ENCODE measurements around the gene DUS2. TPM values are rescaled to one million over a fixed set of nuclear protein-coding genes. Genes with fewer than 3 reads are reported as not detected.

The DUS2 gene
- total and polyA plus RNA-seq, 9 of the 15 experiments (the other 6 are each of a cell fraction or from before 2014, with no cell fraction given), result 5.8 to 22.5 (median 20.6) TPM

DNA sequence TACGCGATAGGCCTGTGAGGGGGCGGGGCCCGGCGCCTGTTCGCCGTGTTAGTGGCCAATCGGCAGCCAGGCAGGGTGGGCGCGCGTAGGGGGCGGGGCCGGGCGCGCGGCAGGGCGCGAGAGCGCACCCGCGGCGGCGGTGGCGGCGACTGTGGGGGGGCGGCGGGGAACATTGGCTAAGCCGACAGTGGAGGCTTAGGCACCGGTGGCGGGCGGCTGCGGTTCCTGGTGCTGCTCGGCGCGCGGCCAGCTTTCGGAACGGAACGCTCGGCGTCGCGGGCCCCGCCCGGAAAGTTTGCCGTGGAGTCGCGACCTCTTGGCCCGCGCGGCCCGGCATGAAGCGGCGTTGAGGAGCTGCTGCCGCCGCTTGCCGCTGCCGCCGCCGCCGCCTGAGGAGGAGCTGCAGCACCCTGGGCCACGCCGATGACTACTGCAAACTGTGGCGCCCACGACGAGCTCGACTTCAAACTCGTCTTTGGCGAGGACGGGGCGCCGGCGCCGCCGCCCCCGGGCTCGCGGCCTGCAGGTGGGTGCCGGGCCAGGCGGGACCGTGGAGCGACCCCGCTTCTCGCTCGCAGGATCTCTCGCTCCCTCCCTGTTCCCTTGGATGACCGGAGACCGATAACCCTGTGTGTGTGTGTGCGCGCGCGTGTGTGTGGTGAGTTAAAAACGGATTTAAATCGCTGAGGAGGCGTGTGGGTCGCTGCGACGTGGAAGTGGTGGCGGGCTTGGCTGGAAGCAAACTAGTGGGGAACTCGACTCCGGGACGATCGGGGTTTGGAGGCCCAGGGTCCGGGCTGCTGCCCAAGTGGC is 62.4 kb downstream of the DUS2 start, which contains the start of gene NFATC3 (continued):
- TF ChIP-seq, protein P1, sequence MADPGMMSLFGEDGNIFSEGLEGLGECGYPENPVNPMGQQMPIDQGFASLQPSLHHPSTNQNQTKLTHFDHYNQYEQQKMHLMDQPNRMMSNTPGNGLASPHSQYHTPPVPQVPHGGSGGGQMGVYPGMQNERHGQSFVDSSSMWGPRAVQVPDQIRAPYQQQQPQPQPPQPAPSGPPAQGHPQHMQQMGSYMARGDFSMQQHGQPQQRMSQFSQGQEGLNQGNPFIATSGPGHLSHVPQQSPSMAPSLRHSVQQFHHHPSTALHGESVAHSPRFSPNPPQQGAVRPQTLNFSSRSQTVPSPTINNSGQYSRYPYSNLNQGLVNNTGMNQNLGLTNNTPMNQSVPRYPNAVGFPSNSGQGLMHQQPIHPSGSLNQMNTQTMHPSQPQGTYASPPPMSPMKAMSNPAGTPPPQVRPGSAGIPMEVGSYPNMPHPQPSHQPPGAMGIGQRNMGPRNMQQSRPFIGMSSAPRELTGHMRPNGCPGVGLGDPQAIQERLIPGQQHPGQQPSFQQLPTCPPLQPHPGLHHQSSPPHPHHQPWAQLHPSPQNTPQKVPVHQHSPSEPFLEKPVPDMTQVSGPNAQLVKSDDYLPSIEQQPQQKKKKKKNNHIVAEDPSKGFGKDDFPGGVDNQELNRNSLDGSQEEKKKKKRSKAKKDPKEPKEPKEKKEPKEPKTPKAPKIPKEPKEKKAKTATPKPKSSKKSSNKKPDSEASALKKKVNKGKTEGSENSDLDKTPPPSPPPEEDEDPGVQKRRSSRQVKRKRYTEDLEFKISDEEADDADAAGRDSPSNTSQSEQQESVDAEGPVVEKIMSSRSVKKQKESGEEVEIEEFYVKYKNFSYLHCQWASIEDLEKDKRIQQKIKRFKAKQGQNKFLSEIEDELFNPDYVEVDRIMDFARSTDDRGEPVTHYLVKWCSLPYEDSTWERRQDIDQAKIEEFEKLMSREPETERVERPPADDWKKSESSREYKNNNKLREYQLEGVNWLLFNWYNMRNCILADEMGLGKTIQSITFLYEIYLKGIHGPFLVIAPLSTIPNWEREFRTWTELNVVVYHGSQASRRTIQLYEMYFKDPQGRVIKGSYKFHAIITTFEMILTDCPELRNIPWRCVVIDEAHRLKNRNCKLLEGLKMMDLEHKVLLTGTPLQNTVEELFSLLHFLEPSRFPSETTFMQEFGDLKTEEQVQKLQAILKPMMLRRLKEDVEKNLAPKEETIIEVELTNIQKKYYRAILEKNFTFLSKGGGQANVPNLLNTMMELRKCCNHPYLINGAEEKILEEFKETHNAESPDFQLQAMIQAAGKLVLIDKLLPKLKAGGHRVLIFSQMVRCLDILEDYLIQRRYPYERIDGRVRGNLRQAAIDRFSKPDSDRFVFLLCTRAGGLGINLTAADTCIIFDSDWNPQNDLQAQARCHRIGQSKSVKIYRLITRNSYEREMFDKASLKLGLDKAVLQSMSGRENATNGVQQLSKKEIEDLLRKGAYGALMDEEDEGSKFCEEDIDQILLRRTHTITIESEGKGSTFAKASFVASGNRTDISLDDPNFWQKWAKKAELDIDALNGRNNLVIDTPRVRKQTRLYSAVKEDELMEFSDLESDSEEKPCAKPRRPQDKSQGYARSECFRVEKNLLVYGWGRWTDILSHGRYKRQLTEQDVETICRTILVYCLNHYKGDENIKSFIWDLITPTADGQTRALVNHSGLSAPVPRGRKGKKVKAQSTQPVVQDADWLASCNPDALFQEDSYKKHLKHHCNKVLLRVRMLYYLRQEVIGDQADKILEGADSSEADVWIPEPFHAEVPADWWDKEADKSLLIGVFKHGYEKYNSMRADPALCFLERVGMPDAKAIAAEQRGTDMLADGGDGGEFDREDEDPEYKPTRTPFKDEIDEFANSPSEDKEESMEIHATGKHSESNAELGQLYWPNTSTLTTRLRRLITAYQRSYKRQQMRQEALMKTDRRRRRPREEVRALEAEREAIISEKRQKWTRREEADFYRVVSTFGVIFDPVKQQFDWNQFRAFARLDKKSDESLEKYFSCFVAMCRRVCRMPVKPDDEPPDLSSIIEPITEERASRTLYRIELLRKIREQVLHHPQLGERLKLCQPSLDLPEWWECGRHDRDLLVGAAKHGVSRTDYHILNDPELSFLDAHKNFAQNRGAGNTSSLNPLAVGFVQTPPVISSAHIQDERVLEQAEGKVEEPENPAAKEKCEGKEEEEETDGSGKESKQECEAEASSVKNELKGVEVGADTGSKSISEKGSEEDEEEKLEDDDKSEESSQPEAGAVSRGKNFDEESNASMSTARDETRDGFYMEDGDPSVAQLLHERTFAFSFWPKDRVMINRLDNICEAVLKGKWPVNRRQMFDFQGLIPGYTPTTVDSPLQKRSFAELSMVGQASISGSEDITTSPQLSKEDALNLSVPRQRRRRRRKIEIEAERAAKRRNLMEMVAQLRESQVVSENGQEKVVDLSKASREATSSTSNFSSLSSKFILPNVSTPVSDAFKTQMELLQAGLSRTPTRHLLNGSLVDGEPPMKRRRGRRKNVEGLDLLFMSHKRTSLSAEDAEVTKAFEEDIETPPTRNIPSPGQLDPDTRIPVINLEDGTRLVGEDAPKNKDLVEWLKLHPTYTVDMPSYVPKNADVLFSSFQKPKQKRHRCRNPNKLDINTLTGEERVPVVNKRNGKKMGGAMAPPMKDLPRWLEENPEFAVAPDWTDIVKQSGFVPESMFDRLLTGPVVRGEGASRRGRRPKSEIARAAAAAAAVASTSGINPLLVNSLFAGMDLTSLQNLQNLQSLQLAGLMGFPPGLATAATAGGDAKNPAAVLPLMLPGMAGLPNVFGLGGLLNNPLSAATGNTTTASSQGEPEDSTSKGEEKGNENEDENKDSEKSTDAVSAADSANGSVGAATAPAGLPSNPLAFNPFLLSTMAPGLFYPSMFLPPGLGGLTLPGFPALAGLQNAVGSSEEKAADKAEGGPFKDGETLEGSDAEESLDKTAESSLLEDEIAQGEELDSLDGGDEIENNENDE (IDR thresholded peaks at IDR 0.05; ENCODE audit: low read depth, low read length), result no peak
- TF ChIP-seq ZNF511 (CRISPR knock-in tag; IDR thresholded peaks at IDR 0.05) (no peak; the same call in 1 of the 2 replicates), KAT8 (IDR thresholded peaks at IDR 0.05; ENCODE audit: low read depth) (no peak), ZKSCAN8 (CRISPR knock-in tag; IDR thresholded peaks at IDR 0.05) (no peak; the same call in 1 of the 2 replicates), ILF3 (IDR thresholded peaks at IDR 0.05; ENCODE audit: borderline replicate concordance) (no peak), HINFP (tag; conservative IDR thresholded peaks at IDR 0.05; ENCODE audit: low read depth) (no peak), ILK (tag; IDR thresholded peaks at IDR 0.05; ENCODE audit: borderline replicate concordance, low read depth) (no peak), DDX20 (tag; IDR thresholded peaks at IDR 0.05; ENCODE audit: low read depth) (no peak), NR1H2 (CRISPR knock-in tag; IDR thresholded peaks at IDR 0.05) (no peak), ATF7 (IDR thresholded peaks at IDR 0.05) (0 out of 2 replicates have a peak, but pooled peaks have one; percentile 62), C11orf30 (IDR thresholded peaks at IDR 0.05; ENCODE audit: low read depth) (no peak), EWSR1 (IDR thresholded peaks at IDR 0.05; ENCODE audit: borderline replicate concordance, low read depth, partially characterized antibody) (no peak), KDM5B (IDR thresholded peaks at IDR 0.05; ENCODE audit: insufficient replicate concordance, low read depth, low read length) (peak; percentile 21)
